ENCODE measurements around the gene SHROOM2.

SHROOM2 gene

GRCh38 chrX:9927698-9928482, 141.7 kb downstream of the SHROOM2 start:
- TF ChIP-seq CTCF (IDR thresholded peaks at IDR 0.05; ENCODE audit: low read depth, low read length), result no peak
- no peak for DNase-seq (ENCODE audit: extremely low read depth, low read depth)

- TF ChIP-seq CTCF (IDR thresholded peaks at IDR 0.05; ENCODE audit: low read depth, low read length), result no peak
- DNase-seq (ENCODE audit: extremely low read depth, low read depth), result no peak
Observed at GRCh38 chrX:9935436-9935835, 149.2 kb downstream of the SHROOM2 start.

GRCh38 chrX:9937761-9938160, 151.5 kb downstream of the SHROOM2 start:
- no peak for TF ChIP-seq CTCF (IDR thresholded peaks at IDR 0.05; ENCODE audit: low read depth, low read length)
- no peak for DNase-seq (ENCODE audit: extremely low read depth, low read depth)

GRCh38 chrX:9938516-9938915, 152.3 kb downstream of the SHROOM2 start:
- no peak for TF ChIP-seq CTCF (IDR thresholded peaks at IDR 0.05; ENCODE audit: low read depth, low read length)
- no peak for DNase-seq (ENCODE audit: extremely low read depth, low read depth)

- no peak for TF ChIP-seq CTCF (IDR thresholded peaks at IDR 0.05; ENCODE audit: low read depth, low read length)
- no peak for DNase-seq (ENCODE audit: extremely low read depth, low read depth)
Observed at GRCh38 chrX:9940421-9940820, 154.2 kb downstream of the SHROOM2 start.

GRCh38 chrX:9942086-9942485, 155.9 kb downstream of the SHROOM2 start:
- TF ChIP-seq CTCF (IDR thresholded peaks at IDR 0.05; ENCODE audit: low read depth, low read length), result no peak
- DNase-seq (ENCODE audit: extremely low read depth, low read depth), result no peak

- DNase-seq (ENCODE audit: extremely low read depth, low read depth), result no peak
- TF ChIP-seq CTCF (IDR thresholded peaks at IDR 0.05; ENCODE audit: low read depth, low read length), result no peak
Observed at GRCh38 chrX:9943420-9943819, 157.2 kb downstream of the SHROOM2 start.
